DND-41 (cell line): ENCODE measurements around the gene PIH1D1.

Experiments used
- ATAC-seq: fragments of 200-7000 bp; cut with Tn5 transposase; 3 replicates; pipeline ENCODE4 v1.9.1; 2021; ENCODE audit warnings: low read depth; ENCODE audit not compliant: insufficient read depth
- DNase-seq: peaks from one replicate; pipeline ENCODE4 v3.0.0-alpha.2; 2020
- H2AFZ ChIP-seq: 2 replicates; pipeline ENCODE4 v1.6.0; 2012; ENCODE audit warnings: low read depth, low read length
- H3K27ac ChIP-seq: 2 replicates; pipeline ENCODE4 v1.5.1; 2012; ENCODE audit warnings: low read length, inconsistent platforms
- H3K27me3 ChIP-seq: fragments of 200-600 bp; sonication (generic); 2 replicates; pipeline ENCODE4 v1.6.0; 2012; ENCODE audit warnings: low read length, mild to moderate bottlenecking, inconsistent platforms; ENCODE audit not compliant: insufficient read depth, poor library complexity
- H3K36me3 ChIP-seq: 2 replicates; pipeline ENCODE4 v1.5.1; 2012; ENCODE audit warnings: low read length, inconsistent platforms; ENCODE audit not compliant: insufficient read depth
- H3K4me1 ChIP-seq: 2 replicates; pipeline ENCODE4 v1.5.1; 2012; ENCODE audit warnings: mild to moderate bottlenecking, low read length; ENCODE audit not compliant: insufficient read depth
- H3K4me2 ChIP-seq: 2 replicates; pipeline ENCODE4 v1.6.0; 2012; ENCODE audit warnings: mild to moderate bottlenecking, moderate library complexity, low read length, inconsistent platforms; ENCODE audit not compliant: insufficient read depth
- H3K4me3 ChIP-seq, 2 experiments: fragments of 200-600 bp in 1 of 2; shearing (Covaris generic) in 1 of 2; 2 replicates each; pipeline ENCODE4 v1.5.1; 2012 to 2016; ENCODE audit warnings: inconsistent platforms in 2 of 2, low read length in 2 of 2, mild to moderate bottlenecking in 2 of 2, low read depth in 1 of 2, moderate library complexity in 1 of 2
- H3K79me2 ChIP-seq: 2 replicates; pipeline ENCODE4 v1.6.0; 2012; ENCODE audit warnings: low read length, inconsistent platforms; ENCODE audit not compliant: insufficient read depth
- H3K9ac ChIP-seq: 2 replicates; pipeline ENCODE4 v1.6.0; 2012; ENCODE audit warnings: low read depth, mild to moderate bottlenecking, inconsistent platforms, low read length, moderate library complexity
- H3K9me3 ChIP-seq: 2 replicates; pipeline ENCODE4 v1.5.1; 2012; ENCODE audit warnings: low read length, moderate library complexity, mild to moderate bottlenecking, inconsistent platforms; ENCODE audit not compliant: insufficient read depth, severe bottlenecking
- H4K20me1 ChIP-seq: 2 replicates; pipeline ENCODE4 v1.6.0; 2012; ENCODE audit warnings: low read length; ENCODE audit not compliant: insufficient read depth
- CTCF ChIP-seq: IDR thresholded peaks from 2 replicates; pipeline ENCODE4 v1.5.1; 2012; ENCODE audit warnings: borderline replicate concordance, low read length, moderate library complexity, mild to moderate bottlenecking; ENCODE audit not compliant: poor library complexity, severe bottlenecking; ENCODE audit errors: extremely low read depth
- EZH2 ChIP-seq: IDR thresholded peaks from 3 replicates; pipeline ENCODE4 v1.6.1; 2012; ENCODE audit warnings: borderline replicate concordance, low read depth, mild to moderate bottlenecking, moderate library complexity, low read length, inconsistent platforms; ENCODE audit not compliant: severe bottlenecking

PIH1D1 gene

GRCh38 chr19:49433240-49433901 lies 18.2 kb downstream of the PIH1D1 start:
- Histone ChIP-seq H3K79me2 (no peaks in the 10 kb centered on the region), H3K4me1 (no peaks in the 10 kb centered on the region), H3K4me2 (no peak overlapping the region), H3K4me3 (no peak overlapping the region), H3K36me3 (no peaks in the 10 kb centered on the region), H2AFZ (no peak overlapping the region), H3K9ac (no peak overlapping the region), H3K27me3 (peaks cover 5% of the 10 kb centered on the region), H3K27ac (no peak overlapping the region), H3K9me3 (no peaks in the 10 kb centered on the region), H4K20me1 (no peaks in the 10 kb centered on the region)
- ATAC-seq (no peak), DNase-seq (no peak)
- no peak for TF ChIP-seq CTCF
- no peak for TF ChIP-seq EZH2

- Histone ChIP-seq H3K9me3 (no peaks in the 10 kb centered on the region), H2AFZ (no peak overlapping the region), H3K79me2 (no peaks in the 10 kb centered on the region), H3K27ac (no peak overlapping the region), H3K4me2 (no peak overlapping the region), H3K36me3 (no peaks in the 10 kb centered on the region), H3K9ac (no peak overlapping the region), H3K4me1 (no peaks in the 10 kb centered on the region), H3K4me3 (no peak overlapping the region), H4K20me1 (no peaks in the 10 kb centered on the region), H3K27me3 (peaks cover 3% of the 10 kb centered on the region)
- DNase-seq (no peak), ATAC-seq (no peak)
- no peak for TF ChIP-seq CTCF
- no peak for TF ChIP-seq EZH2
These were observed 19.2 kb downstream of the PIH1D1 start for GRCh38 chr19:49432141-49433073.

GRCh38 chr19:49431330-49431749 lies 20.3 kb downstream of the PIH1D1 start:
- H3K36me3 ChIP-seq, result no peaks in the 10 kb centered on the region
- ATAC-seq (peak; percentile 35; the same call in 1 of the 3 replicates), DNase-seq (peak; percentile 42)
- H3K9me3 ChIP-seq, result no peaks in the 10 kb centered on the region
- TF ChIP-seq EZH2 (no peak), CTCF (no peak)
- H3K79me2 ChIP-seq, result no peaks in the 10 kb centered on the region
- H2AFZ ChIP-seq, result no peak overlapping the region
- no peaks in the 10 kb centered on the region for H4K20me1 ChIP-seq
- no peaks in the 10 kb centered on the region for H3K4me1 ChIP-seq
- H3K4me3 ChIP-seq, result no peak overlapping the region
- no peak overlapping the region for H3K4me2 ChIP-seq
- H3K27ac ChIP-seq, result no peak overlapping the region
- H3K27me3 ChIP-seq, result no peaks in the 10 kb centered on the region
- no peak overlapping the region for H3K9ac ChIP-seq
